Esophagus squamous epithelium (tissue), 4 donors: Measurements from ENCODE around the gene CDC34.

ENCODE experiments used
- POLR2A ChIP-seq, 4 donors: fragments of 450-650 bp; IDR thresholded peaks; one replicate each; pipeline ENCODE4 v1.6.1; 2017; ENCODE audit warnings: antibody characterized with exemption in 4 of 4, mild to moderate bottlenecking in 4 of 4, moderate library complexity in 3 of 4
- TF ChIP-seq, protein P1 (sequence below), 6 experiments: fragments of 450-650 bp in 4 of 6; fragments of 200-600 bp in 2 of 6; sonication (generic) in 2 of 6; IDR thresholded peaks; one replicate each; pipeline ENCODE4 v1.5.1; 2016 to 2019; ENCODE audit warnings: antibody characterized with exemption in 6 of 6, mild to moderate bottlenecking in 4 of 6, moderate library complexity in 4 of 6

DNA sequence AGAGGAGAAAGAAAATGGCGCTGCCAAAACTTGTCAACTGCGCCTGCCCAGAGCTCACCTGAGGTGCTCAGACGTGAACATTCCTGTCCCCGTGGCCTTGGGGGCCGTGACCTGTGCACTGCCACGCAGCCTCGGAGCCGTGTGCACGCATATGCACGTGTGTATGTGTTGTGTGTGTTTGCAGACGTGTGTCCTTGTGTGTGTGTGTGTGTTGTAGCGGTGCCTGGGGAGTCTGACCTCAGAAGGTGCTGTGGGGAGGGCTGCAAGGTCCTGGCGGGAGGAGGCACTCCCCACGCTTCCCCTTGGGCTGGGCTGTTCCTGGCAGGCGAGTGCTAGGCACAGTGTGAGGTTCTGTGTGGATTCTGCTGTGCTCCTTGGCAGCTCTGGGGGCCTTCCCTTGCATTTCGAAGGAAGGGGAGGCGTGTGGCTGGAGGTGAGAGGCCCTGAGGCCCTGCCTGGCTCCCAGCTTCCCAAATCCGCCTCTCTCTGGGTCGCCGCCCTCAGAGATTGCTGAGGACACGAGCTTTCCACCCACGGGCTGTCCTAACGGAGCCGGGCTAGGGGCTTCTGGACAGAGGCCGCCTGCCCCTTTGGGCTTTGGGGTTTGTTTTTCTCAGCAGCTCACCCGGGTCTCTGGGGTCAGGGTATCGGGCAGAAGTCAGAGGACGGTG is 45.3 kb downstream of the CDC34 start:
- TF ChIP-seq, protein P1, sequence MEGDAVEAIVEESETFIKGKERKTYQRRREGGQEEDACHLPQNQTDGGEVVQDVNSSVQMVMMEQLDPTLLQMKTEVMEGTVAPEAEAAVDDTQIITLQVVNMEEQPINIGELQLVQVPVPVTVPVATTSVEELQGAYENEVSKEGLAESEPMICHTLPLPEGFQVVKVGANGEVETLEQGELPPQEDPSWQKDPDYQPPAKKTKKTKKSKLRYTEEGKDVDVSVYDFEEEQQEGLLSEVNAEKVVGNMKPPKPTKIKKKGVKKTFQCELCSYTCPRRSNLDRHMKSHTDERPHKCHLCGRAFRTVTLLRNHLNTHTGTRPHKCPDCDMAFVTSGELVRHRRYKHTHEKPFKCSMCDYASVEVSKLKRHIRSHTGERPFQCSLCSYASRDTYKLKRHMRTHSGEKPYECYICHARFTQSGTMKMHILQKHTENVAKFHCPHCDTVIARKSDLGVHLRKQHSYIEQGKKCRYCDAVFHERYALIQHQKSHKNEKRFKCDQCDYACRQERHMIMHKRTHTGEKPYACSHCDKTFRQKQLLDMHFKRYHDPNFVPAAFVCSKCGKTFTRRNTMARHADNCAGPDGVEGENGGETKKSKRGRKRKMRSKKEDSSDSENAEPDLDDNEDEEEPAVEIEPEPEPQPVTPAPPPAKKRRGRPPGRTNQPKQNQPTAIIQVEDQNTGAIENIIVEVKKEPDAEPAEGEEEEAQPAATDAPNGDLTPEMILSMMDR (IDR thresholded peaks at IDR 0.05): no peak
- no peak for TF ChIP-seq POLR2A (IDR thresholded peaks at IDR 0.05)
